ENCODE measurements around the gene COL21A1.

Gene COL21A1

GRCh38 chr6:56143796-56144195 lies 103.6 kb downstream of the COL21A1 start:
- Histone ChIP-seq H3K4me1 (ENCODE audit: control insufficient read depth in 1 of 2, insufficient read depth in 2 of 2, low read length in 2 of 2) (no peaks in the 10 kb centered on the region), H3K9ac (ENCODE audit: low read length) (no peak overlapping the region), H2BK120ac (ENCODE audit: insufficient read depth, low read length, poor library complexity) (no peak overlapping the region), H3K4me2 (ENCODE audit: low read length) (no peak overlapping the region), H3K18ac (ENCODE audit: low read length) (no peak overlapping the region), H2AK5ac (ENCODE audit: low read length) (no peak overlapping the region), H3K23ac (ENCODE audit: low read length) (no peak overlapping the region), H3K4ac (ENCODE audit: low read depth, low read length) (no peak overlapping the region), H3K27me3 (ENCODE audit: insufficient read depth, low read length) (no peaks in the 10 kb centered on the region), H2AFZ (ENCODE audit: insufficient read depth, low read length, poor library complexity) (no peak overlapping the region), H3K9me3 (ENCODE audit: insufficient read depth, low read depth, low read length) (no peaks in the 10 kb centered on the region), H3K27ac (ENCODE audit: low read depth, low read length) (no peak overlapping the region), H3K36me3 (ENCODE audit: control insufficient read depth in 1 of 2, insufficient read depth in 2 of 2, low read length in 2 of 2) (no peaks in the 10 kb centered on the region), H2BK5ac (ENCODE audit: low read depth, low read length, poor library complexity) (no peak overlapping the region), H4K91ac (ENCODE audit: low read depth, low read length) (no peak overlapping the region), H4K8ac (ENCODE audit: low read depth, low read length) (no peak overlapping the region), H3K4me3 (ENCODE audit: low read depth, low read length) (no peak overlapping the region), H4K12ac (ENCODE audit: low read depth, low read length) (no peak overlapping the region), H2BK12ac (ENCODE audit: low read length) (no peak overlapping the region), H3K79me2 (ENCODE audit: control insufficient read depth, insufficient read depth, low read length, poor library complexity) (no peaks in the 10 kb centered on the region), H3K14ac (ENCODE audit: low read length) (no peak overlapping the region), H3K79me1 (ENCODE audit: low read length) (no peaks in the 10 kb centered on the region)
- DNase-seq, result no peak
- no CpG with 5 or more reads among the region's 2 CpGs for WGBS (ENCODE audit: extremely low coverage, insufficient coverage, insufficient read length)

- no peak overlapping the region for H4K12ac ChIP-seq (ENCODE audit: low read depth, low read length)
- no peak overlapping the region for H3K4me3 ChIP-seq (ENCODE audit: low read depth, low read length)
- H3K23ac ChIP-seq (ENCODE audit: low read length), result no peak overlapping the region
- no peaks in the 10 kb centered on the region for H3K79me2 ChIP-seq (ENCODE audit: control insufficient read depth, insufficient read depth, low read length, poor library complexity)
- no peak overlapping the region for H2AK5ac ChIP-seq (ENCODE audit: low read length)
- no peak overlapping the region for H2AFZ ChIP-seq (ENCODE audit: insufficient read depth, low read length, poor library complexity)
- no peak overlapping the region for H3K4ac ChIP-seq (ENCODE audit: low read depth, low read length)
- H2BK12ac ChIP-seq (ENCODE audit: low read length), result no peak overlapping the region
- H3K4me2 ChIP-seq (ENCODE audit: low read length), result no peak overlapping the region
- H3K79me1 ChIP-seq (ENCODE audit: low read length), result no peaks in the 10 kb centered on the region
- no peak overlapping the region for H2BK120ac ChIP-seq (ENCODE audit: insufficient read depth, low read length, poor library complexity)
- H3K4me1 ChIP-seq (ENCODE audit: control insufficient read depth in 1 of 2, insufficient read depth in 2 of 2, low read length in 2 of 2), result no peaks in the 10 kb centered on the region
- H3K27me3 ChIP-seq (ENCODE audit: insufficient read depth, low read length), result no peaks in the 10 kb centered on the region
- H3K27ac ChIP-seq (ENCODE audit: low read depth, low read length), result no peak overlapping the region
- H4K8ac ChIP-seq (ENCODE audit: low read depth, low read length), result no peak overlapping the region
- H4K91ac ChIP-seq (ENCODE audit: low read depth, low read length), result no peak overlapping the region
- H3K18ac ChIP-seq (ENCODE audit: low read length), result no peak overlapping the region
- H3K9me3 ChIP-seq (ENCODE audit: insufficient read depth, low read depth, low read length), result no peaks in the 10 kb centered on the region
- DNase-seq, result no peak
- H3K14ac ChIP-seq (ENCODE audit: low read length), result no peak overlapping the region
- H3K9ac ChIP-seq (ENCODE audit: low read length), result no peak overlapping the region
- no peak overlapping the region for H2BK5ac ChIP-seq (ENCODE audit: low read depth, low read length, poor library complexity)
- H3K36me3 ChIP-seq (ENCODE audit: control insufficient read depth in 1 of 2, insufficient read depth in 2 of 2, low read length in 2 of 2), result no peaks in the 10 kb centered on the region
Observed at GRCh38 chr6:56140090-56140489, 107.3 kb downstream of the COL21A1 start.

- no peak overlapping the region for H4K8ac ChIP-seq (ENCODE audit: low read depth, low read length)
- H3K9me3 ChIP-seq (ENCODE audit: insufficient read depth, low read depth, low read length), result no peaks in the 10 kb centered on the region
- no peak overlapping the region for H2BK12ac ChIP-seq (ENCODE audit: low read length)
- no peak overlapping the region for H2BK5ac ChIP-seq (ENCODE audit: low read depth, low read length, poor library complexity)
- no peaks in the 10 kb centered on the region for H3K4me1 ChIP-seq (ENCODE audit: control insufficient read depth in 1 of 2, insufficient read depth in 2 of 2, low read length in 2 of 2)
- H3K27me3 ChIP-seq (ENCODE audit: insufficient read depth, low read length), result no peaks in the 10 kb centered on the region
- no peak overlapping the region for H2BK120ac ChIP-seq (ENCODE audit: insufficient read depth, low read length, poor library complexity)
- H2AFZ ChIP-seq (ENCODE audit: insufficient read depth, low read length, poor library complexity), result no peak overlapping the region
- no peak overlapping the region for H3K4me2 ChIP-seq (ENCODE audit: low read length)
- no peaks in the 10 kb centered on the region for H3K79me2 ChIP-seq (ENCODE audit: control insufficient read depth, insufficient read depth, low read length, poor library complexity)
- H3K36me3 ChIP-seq (ENCODE audit: control insufficient read depth in 1 of 2, insufficient read depth in 2 of 2, low read length in 2 of 2), result no peaks in the 10 kb centered on the region
- no peak for DNase-seq
- H3K79me1 ChIP-seq (ENCODE audit: low read length), result no peaks in the 10 kb centered on the region
- H3K4ac ChIP-seq (ENCODE audit: low read depth, low read length), result no peak overlapping the region
- H3K18ac ChIP-seq (ENCODE audit: low read length), result no peak overlapping the region
- no peak overlapping the region for H3K14ac ChIP-seq (ENCODE audit: low read length)
- H3K23ac ChIP-seq (ENCODE audit: low read length), result no peak overlapping the region
- no peak overlapping the region for H4K91ac ChIP-seq (ENCODE audit: low read depth, low read length)
- no peak overlapping the region for H3K27ac ChIP-seq (ENCODE audit: low read depth, low read length)
- no peak overlapping the region for H3K9ac ChIP-seq (ENCODE audit: low read length)
- H3K4me3 ChIP-seq (ENCODE audit: low read depth, low read length), result no peak overlapping the region
- no peak overlapping the region for H2AK5ac ChIP-seq (ENCODE audit: low read length)
- no peak overlapping the region for H4K12ac ChIP-seq (ENCODE audit: low read depth, low read length)
Observed at GRCh38 chr6:56115715-56116114, 131.7 kb downstream of the COL21A1 start.

- Histone ChIP-seq H3K27me3 (ENCODE audit: insufficient read depth, low read length) (no peaks in the 10 kb centered on the region), H3K23ac (ENCODE audit: low read length) (no peak overlapping the region)
Observed at GRCh38 chr6:56109149-56109548, 138.2 kb downstream of the COL21A1 start.

GRCh38 chr6:56106231-56106630 lies 141.1 kb downstream of the COL21A1 start:
- no peaks in the 10 kb centered on the region for H3K4me1 ChIP-seq (ENCODE audit: control insufficient read depth in 1 of 2, insufficient read depth in 2 of 2, low read length in 2 of 2)
- H3K9me3 ChIP-seq (ENCODE audit: insufficient read depth, low read depth, low read length), result no peaks in the 10 kb centered on the region
- no peak overlapping the region for H3K18ac ChIP-seq (ENCODE audit: low read length)
- H3K9ac ChIP-seq (ENCODE audit: low read length), result no peak overlapping the region
- no peak overlapping the region for H3K23ac ChIP-seq (ENCODE audit: low read length)
- DNase-seq, result no peak
- no peak overlapping the region for H4K8ac ChIP-seq (ENCODE audit: low read depth, low read length)
- no peak overlapping the region for H3K27ac ChIP-seq (ENCODE audit: low read depth, low read length)
- no peak overlapping the region for H3K4me3 ChIP-seq (ENCODE audit: low read depth, low read length)
- no peak overlapping the region for H2BK5ac ChIP-seq (ENCODE audit: low read depth, low read length, poor library complexity)
- H2AK5ac ChIP-seq (ENCODE audit: low read length), result no peak overlapping the region
- no peaks in the 10 kb centered on the region for H3K79me2 ChIP-seq (ENCODE audit: control insufficient read depth, insufficient read depth, low read length, poor library complexity)
- no peak overlapping the region for H3K4me2 ChIP-seq (ENCODE audit: low read length)
- no peaks in the 10 kb centered on the region for H3K36me3 ChIP-seq (ENCODE audit: control insufficient read depth in 1 of 2, insufficient read depth in 2 of 2, low read length in 2 of 2)
- no peak overlapping the region for H3K4ac ChIP-seq (ENCODE audit: low read depth, low read length)
- no peak overlapping the region for H2BK120ac ChIP-seq (ENCODE audit: insufficient read depth, low read length, poor library complexity)
- H2BK12ac ChIP-seq (ENCODE audit: low read length), result no peak overlapping the region
- H4K12ac ChIP-seq (ENCODE audit: low read depth, low read length), result no peak overlapping the region
- no peak overlapping the region for H4K91ac ChIP-seq (ENCODE audit: low read depth, low read length)
- H3K79me1 ChIP-seq (ENCODE audit: low read length), result no peaks in the 10 kb centered on the region
- no peaks in the 10 kb centered on the region for H3K27me3 ChIP-seq (ENCODE audit: insufficient read depth, low read length)
- no peak overlapping the region for H2AFZ ChIP-seq (ENCODE audit: insufficient read depth, low read length, poor library complexity)
- no peak overlapping the region for H3K14ac ChIP-seq (ENCODE audit: low read length)
- WGBS (ENCODE audit: extremely low coverage, insufficient coverage, insufficient read length), result no CpG with 5 or more reads among the region's 1 CpG

More at GRCh38 chr6:56109149-56109548, 138.2 kb downstream of the COL21A1 start:
- Histone ChIP-seq H3K18ac (ENCODE audit: low read length) (no peak overlapping the region), H2BK12ac (ENCODE audit: low read length) (no peak overlapping the region), H3K4me3 (ENCODE audit: low read depth, low read length) (no peak overlapping the region), H3K4ac (ENCODE audit: low read depth, low read length) (no peak overlapping the region), H2BK5ac (ENCODE audit: low read depth, low read length, poor library complexity) (no peak overlapping the region), H3K14ac (ENCODE audit: low read length) (no peak overlapping the region), H2BK120ac (ENCODE audit: insufficient read depth, low read length, poor library complexity) (no peak overlapping the region), H4K91ac (ENCODE audit: low read depth, low read length) (no peak overlapping the region), H3K9me3 (ENCODE audit: insufficient read depth, low read depth, low read length) (no peaks in the 10 kb centered on the region), H3K4me1 (ENCODE audit: control insufficient read depth in 1 of 2, insufficient read depth in 2 of 2, low read length in 2 of 2) (no peaks in the 10 kb centered on the region), H3K9ac (ENCODE audit: low read length) (no peak overlapping the region), H3K36me3 (ENCODE audit: control insufficient read depth in 1 of 2, insufficient read depth in 2 of 2, low read length in 2 of 2) (no peaks in the 10 kb centered on the region), H3K79me2 (ENCODE audit: control insufficient read depth, insufficient read depth, low read length, poor library complexity) (no peaks in the 10 kb centered on the region), H3K27ac (ENCODE audit: low read depth, low read length) (no peak overlapping the region), H2AFZ (ENCODE audit: insufficient read depth, low read length, poor library complexity) (no peak overlapping the region), H3K79me1 (ENCODE audit: low read length) (no peaks in the 10 kb centered on the region), H4K8ac (ENCODE audit: low read depth, low read length) (no peak overlapping the region), H4K12ac (ENCODE audit: low read depth, low read length) (no peak overlapping the region), H2AK5ac (ENCODE audit: low read length) (no peak overlapping the region), H3K4me2 (ENCODE audit: low read length) (no peak overlapping the region)
- no peak for DNase-seq

Data from trophoblast cell (in vitro differentiated cells and primary cell).